ENCODE data around the gene SPHK1.

Gene SPHK1

DNA sequence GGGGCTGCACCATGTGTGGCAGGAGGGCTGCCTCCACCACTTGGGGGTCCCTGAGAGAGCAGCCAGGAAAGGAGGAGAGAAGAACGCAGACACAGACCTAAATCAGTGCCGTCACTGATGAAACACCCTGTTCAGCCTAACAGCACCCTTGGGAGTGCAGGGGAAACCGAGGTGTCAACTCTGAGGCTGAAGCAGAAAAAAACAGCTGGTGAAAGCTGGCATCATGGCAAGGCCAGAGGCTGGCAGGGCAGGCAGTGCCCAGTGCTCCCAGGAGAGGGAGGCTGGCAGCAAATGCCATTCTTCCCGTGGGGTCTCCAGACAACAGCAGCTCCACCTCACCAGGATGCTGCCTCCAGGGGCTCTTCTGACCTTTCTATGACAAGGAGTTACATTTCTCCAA lies 23.1 kb downstream of the SPHK1 start:
- DNase-seq: no peak

DNA sequence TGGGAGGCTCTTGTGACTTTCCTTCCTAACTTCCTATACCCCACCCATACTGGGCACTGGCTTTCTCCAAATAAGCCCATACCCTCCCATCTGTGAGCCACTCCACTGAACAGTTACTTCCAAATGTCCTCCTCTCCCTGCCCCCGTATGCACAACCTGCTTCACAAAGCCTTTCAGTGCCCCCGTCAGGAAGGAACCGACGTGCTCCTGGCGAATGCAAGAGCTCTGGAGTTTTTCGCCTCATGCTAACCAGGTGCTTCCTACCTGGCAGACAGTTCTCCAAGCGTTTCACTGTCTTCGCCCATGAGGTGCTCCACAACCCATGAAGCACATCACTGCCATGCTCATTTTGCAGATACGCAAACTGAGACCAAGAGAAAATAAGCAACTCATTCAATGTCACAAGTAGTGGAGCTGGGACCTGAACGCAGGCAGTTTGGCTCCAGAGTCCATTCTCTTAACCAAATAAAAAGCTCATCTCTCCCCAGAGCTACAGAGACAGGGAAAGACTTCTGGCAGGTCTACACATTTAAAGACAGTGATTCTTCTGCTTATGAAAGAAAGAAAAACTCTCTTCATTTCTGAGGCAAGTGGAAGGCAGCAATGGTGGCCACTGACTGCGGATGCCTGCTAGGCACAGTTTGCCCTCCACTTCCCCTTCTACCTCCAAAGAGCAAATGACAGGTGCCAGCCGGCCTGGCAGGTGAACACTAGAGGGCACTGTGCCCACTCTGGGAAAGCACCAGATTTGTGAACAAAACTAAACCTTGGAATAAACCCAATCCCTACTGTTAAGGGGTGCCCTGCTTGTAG lies 23.8 kb downstream of the SPHK1 start:
- DNase-seq: peak; percentile 41

DNA sequence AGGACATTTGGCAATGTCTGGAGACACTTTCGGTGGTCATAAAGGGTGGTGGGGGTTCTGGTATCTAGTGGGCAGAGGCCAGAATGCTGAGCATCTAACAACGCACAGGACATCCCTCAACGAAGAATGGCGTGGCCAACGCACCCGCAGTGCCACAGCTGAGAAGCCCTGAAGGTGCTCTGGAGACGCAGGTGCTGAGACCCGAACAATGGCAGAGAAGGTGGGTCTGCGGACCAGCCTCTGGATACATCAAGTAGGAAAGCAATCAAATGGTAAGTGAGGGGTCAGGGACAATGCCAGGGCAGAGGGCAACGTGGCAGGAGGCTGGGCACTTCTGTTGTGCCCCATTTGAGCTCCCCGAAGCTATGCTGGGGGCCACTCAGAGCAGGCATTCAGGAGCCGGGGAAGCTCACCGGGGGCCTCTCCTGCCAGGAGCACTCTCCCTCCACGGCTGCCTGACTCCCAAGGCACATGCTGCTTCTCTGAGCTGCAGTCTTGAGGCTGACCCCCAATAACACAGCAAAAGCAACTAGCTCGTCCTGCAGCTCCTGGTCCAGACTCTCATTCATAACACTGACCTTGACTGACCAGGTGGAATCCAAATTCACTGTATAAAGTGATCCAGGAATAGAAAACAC lies 26.0 kb downstream of the SPHK1 start:
- no peak for DNase-seq

DNA sequence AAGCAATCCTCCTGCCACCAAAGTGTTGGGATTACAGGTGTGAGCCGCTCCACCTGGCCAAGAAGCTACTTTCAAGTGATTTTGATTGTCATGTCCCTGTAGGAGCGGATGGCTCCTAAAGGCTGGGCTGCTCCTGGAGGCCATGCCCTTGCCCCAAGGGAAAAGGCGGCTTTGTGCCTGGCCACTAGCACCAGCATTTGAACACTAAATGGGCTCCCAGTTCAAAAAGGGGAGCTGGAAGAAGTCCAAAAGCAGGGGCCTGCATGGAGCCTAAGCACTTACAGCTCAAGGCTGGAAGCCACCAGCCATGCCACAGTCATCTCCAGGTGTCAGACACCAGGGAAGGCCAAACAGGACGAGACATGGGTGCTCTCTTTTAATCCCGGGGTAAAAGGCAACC lies 26.8 kb downstream of the SPHK1 start:
- DNase-seq: no peak

DNA sequence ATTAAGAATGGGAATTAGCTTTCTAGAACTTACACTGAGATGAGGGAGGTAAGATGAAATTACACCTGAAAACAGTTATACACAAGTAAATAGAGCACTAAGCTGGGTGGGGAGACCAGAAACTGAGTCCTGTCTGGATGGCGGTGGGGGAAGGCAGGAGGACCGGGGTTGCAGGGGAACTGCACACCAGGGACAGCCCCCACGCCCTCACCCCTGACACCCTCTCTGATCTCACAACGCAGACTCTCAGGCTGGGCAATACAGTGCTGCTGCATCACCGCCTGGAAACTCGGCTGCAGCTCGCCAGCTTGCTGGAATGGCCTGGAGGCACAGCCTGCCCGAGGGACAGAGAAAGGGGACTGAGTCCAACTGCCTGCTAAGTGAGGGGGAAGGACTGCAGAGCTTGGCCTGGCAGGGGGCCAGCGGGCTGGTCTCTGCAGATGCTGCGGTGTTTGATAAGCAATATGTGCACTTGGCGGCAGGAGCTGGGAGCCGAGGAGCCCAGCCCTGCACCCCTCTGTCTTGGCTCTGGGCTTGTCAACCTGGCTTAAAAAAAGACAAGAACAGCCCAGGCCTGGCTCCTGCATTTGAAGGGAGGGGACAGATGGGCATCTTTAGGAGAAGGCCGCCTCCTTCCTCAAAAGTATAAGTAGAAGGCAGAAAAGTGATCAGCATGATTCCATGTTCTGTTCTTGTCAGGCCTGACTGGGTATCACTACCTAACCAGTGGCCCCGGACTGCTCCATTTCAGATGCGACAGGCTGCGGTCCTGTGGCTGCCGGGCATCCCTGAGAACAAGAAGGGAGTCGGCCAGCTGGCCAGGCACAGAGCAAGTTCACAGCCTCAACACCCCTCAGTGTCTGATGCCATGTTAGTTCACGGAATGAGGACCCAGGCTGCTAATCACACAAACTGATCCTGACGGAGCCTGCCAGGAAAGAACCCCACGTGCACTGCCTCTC lies 30.2 kb downstream of the SPHK1 start:
- peak; percentile 20 for DNase-seq

DNA sequence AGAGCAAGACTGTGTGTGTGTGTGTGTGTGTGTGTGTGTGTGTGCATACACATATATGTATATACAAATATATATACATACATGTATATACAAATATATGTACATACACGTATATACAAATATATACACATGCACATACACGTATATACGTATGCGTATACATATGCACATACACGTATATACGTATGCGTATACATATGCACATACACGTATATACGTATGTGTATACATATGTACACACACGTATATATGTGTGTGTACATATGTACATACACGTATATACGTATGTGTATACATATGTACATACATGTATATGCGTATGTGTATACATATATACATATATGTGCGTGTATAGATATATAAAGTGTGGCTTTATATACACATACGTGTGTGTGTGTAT lies 31.4 kb downstream of the SPHK1 start:
- no peak for DNase-seq

DNA sequence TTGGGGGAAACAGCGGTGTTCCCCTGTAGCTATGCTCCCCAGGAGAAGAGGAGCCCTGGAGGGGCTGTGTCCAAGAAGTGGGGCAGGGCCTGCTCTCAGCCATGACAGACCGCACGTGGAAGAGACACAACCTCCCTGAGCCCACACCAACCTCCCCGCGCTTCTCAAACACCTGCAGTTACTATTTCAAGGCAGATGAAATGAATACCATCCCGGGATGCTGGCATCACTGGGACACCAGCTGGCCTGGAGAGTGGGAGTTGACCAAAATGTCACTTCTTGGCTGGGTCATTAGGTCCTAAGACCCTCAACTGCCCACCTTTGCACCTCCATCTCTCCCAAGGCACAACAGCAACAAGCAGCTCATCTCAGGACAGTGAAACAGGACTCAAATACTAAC lies 32.0 kb downstream of the SPHK1 start:
- no peak for DNase-seq

DNA sequence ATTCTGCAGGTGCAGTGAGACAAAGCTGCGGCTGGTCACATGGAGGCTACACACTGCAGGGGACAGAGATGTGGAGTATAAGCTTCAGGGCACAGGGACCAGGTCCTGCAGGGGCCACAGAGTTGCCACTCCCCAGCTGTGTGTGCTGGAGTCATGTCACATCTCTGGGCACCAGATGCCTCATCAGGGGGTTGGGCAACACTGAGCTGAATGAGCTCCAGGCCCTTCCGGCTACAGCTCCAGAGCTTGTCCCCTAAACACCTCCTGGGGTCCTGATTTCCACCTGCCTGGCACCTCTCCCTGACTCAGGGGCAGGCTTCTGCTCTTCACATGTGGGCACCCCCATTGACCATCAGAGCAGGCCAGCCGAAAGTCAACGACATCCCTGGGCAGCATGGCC lies 32.5 kb downstream of the SPHK1 start:
- DNase-seq: no peak

DNA sequence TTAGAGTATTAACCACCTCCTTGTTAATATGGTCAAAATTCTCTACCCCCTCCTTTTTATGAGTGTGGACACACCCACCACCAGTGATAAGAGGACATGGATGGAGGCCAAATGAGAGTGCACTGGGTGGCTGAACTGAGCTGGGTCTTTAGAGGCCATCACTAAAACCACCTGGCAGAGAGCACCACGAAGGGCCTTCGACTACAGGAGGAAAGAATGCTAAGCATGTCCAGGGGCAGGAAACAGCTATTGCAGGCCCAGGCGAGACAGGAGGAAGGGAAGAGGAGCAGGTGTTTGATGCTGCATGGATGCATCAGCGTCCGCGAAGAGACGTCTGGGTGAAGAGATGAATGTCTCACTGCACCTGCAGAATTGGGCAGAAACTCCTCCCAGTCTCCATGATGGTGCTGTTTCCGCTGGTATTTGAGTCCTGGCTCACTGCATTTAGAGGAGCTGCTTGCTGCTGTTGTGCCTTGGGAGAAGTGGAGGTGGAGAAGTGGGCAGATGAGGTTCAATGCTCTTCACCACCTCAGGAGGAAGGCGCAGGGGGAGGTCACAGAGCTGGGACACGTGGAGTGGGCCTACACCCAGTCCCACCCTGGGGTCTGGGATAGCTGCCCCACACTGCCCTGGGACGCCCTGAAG lies 33.2 kb downstream of the SPHK1 start:
- DNase-seq: no peak

DNA sequence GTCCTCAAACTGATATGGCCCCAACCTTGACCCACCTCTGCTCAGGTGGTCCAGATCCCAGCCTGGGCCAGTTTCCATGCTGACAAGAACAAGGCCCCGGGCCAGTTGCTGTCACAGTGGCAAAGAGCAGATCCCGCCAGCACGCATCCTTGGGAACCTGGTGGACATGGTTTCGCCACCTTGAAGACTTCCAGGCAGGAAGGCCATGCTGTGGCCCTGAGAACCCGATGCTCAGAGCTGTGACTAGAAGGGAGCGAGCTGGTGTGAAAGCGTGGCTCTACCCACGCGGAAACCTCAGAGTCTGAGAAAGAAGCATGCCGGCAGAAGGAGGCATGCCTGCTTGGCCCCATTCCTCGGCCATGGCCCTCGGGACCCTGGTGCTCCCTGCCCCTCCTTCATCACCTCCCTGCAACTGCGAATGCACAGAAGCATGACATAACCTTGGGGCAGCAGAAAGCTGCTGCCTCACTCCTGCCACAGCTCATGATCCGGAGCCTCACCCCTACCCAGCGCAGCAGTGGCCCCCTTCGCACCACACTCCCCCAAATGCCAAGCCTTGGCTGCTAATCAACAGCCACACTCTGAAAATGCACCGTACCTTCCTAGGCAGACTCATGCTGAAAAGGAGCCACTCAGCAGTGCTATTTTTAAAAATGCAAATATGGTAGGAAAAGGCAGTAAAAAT lies 35.3 kb downstream of the SPHK1 start:
- DNase-seq: no peak

DNA sequence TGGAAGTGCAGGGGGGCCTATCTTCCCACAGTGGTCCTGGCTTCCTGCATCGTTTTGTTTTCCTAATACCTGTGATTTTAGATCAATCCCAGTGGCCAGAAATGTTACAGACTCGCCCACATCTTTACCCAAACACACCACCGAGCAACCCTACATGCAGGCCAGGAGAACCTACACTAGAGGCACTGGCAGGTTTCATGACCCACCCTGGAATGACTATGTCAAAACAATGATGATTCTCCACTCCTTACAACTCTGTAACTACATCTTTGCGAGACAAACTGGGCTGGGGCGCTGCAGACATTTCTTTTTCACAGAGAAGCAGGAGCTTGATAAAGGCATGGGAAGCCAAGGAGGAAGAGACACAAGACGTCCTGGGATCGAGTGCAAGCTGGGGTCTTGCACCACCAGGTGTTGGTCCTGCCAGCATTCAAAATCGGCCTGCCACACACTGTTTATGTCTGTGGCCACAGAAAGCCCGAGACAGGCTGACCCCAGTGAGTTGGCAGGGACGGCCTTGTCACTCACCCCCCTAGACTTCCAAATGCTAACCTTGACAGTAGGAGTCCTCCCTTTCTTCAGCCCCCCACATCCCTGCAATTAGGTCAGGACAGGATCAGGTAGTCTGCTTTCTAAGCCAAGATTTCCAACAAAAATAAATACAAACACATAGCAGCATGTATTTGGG lies 36.1 kb downstream of the SPHK1 start:
- no peak for DNase-seq

DNA sequence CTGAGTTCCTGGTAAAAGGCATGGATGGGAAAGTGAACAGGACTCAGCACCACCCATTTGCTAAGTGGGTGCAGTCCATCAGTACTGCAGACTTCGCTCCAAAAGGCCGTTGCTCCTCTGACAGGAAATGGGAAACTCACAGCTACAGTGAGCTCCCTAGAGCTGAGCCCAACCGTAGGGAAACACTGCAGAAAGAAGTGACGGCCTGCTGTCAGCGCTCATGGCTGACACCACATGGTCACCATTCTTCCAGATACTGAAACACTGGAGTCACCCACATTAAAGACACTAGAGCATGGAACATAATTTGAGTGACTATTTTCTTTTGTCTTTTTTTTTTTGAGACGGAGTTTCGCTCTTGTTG lies 36.6 kb downstream of the SPHK1 start:
- DNase-seq: peak; percentile 70

DNA sequence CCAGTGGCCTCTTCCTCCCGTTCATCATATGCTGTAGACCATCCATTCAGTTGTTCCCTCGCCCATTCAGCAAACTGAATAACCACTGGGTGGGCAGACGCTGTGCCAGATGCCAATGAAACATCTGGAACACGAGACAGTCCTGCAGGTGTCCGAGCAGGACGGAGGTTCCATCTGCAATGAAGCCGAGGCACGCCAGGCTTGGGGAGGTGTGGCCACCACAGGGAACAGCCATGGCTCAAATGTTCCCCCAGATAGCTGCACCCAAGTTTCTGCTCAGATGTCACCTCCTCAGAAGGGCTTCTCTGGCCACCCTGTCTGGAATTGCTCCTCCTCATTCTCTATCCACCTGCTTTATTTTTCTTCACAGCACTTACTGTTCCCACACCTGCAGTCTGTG lies 38.0 kb downstream of the SPHK1 start:
- DNase-seq: no peak

DNA sequence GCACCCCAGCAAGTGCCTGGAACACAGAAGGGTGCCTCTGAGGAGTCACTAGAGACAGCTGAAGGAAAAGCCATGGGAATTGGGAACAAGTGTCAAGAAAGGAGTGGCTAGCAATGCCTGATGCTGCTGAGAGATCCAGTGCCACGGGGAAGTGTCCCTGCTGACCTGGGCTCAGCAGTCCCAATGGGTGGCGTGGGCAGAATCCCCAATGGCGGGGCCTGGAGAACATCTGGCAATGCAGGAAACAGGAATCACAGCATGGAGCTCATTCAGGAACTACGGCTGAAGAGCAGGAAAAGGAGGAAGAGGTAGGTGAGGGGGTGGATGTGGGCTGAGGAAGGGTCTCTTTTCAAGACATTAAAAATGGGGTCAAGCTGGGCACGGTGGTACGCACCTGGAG lies 38.5 kb downstream of the SPHK1 start:
- no peak for DNase-seq

DNA sequence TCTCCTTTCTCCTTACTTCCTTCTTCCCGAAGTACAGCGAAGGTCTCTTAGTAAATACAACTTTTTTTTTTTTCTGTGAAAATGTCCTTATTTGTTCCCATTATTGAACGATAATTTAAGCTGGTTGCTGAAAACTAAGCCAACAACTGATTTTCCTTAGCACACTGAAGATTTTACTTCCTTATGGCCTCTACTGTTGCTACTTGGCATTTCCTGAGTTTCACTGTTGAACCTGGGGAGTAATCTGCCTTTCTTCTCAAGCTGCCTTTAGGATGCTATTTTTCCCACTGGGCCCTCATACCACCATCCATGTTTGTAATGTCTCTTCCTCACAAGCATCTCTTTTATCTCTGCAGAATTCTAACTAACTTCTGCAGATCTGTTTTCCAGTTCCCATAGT lies 42.4 kb downstream of the SPHK1 start:
- DNase-seq: no peak

DNA sequence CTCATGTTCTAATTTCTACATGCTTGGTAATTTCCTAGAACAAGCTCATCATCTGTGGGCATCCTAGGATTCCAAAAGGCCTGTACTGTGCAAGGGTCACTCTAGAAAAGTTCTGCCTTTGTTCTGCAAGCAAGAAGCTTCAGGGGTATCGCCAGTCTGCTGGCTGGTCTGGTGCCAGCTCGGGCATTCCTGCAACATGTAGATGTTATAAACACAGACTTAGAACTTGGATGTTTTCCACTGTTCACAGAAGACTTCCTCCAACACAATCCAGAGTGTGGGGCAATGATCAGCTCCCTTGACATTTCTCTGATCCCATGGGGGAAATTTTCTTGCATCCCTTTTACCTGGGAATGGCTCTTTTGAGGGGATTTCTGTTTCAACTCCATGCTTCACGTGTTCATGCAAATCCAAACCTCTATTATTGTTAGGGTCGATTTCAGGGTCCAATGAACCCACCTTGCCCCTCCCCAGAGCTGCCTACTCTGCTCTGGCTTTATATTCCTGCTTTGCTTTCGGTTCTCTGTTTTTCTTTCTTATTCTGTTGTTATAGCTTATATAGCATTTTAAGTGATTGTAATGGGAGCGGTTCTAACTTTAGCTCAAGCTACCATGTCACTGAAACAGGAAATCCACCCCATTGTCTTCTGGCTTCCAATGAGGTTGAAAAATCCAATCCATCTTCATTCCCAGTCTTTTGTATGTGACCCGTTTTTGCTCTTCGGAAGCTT lies 43.3 kb downstream of the SPHK1 start:
- DNase-seq: peak; percentile 28

DNA sequence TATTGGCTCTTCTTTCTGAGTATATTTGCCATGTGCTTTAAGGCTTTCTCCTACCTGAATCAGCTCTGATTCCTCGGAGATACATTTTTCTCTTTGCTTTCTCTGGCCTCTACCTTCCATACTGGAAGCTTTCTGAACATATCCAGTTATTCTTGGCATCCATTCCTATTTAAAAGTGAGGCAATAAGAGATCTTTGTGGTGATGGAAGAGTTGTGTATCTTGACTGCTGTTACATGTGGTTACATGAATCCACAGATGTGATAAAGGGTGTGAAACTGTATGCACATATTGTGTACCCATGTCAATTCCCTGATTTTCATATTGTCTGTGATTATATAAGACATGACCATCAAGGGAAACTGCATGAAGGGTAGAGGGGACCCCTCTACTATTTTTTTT lies 44.1 kb downstream of the SPHK1 start:
- no peak for DNase-seq

DNA sequence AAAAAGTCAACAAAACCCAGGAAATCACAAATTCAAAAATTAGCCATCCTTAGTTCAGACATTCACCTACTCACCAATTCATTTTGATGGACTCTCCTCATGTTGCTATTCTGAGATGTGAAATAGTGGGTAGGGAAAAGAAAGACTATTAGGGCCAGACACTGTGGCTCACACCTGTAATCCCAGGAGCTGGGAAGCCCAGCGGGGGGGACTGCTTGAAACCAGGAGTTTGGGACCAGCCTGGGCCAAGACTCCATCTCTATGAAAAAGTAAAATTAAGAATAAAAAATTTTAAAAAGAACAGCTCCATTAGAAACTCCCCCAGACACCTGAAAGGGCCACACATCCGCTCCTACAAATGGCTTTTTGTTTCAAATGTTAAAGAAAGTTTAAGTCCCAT lies 47.1 kb downstream of the SPHK1 start:
- DNase-seq: no peak

DNA sequence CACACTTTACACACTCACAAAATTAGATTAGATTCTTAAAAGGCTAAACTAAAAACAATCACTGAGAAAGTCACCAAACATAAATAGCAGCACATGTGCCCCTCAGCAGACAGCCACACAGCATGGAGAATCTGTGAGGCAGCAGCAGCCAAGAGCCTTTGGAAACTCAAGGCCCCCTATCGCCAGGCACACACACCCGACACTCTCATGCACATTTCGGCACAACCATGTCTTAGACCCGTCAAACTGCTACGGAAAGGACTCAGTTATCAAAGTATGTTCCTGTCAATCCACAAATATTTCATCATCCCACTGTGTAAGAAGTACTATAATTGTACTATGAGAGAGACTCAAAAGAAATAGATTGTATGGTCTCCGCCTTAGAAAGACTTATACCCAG lies 47.6 kb downstream of the SPHK1 start:
- DNase-seq: peak; percentile 32

DNA sequence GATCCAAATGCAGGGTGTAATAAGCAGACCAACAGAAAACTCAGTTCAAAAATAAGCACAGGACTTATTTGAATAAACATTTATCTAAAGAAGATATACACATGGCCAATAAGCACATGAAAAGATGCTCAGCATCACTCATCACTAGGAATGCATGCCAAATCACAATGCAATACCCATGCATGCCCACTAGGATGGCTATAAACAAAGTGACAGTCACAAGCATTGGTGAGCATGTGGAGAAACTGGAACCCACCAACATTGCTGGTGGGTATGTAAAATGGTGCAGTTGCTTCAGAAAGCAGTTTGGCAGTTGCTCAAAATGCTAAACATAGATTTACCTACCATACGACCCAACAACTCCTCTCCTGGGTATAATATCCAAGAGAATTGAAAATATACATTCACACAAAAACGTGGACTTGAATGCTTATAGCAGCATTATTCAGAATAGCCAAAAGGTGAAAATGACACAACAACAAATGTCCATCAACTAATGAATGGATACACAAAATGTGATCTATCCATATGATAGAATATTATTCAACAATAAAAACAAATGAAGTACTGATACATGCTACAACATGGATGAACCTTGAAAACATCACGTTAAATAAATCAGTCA lies 48.4 kb downstream of the SPHK1 start:
- peak; percentile 41 for DNase-seq
